ENCODE measurements around the gene C12orf43. TPM values are rescaled to one million over a fixed set of nuclear protein-coding genes. Genes with fewer than 3 reads are reported as not detected.

C12orf43 gene
- total RNA-seq, 1 donor from 2014 or later, result 24.8 TPM

GRCh38 chr12:120970310-120970709 lies 46.0 kb downstream of the C12orf43 start:
- Mint-ChIP-seq H3K27me3 (peaks cover 8% of the 10 kb centered on the region), H3K27ac (no peak overlapping the region), H3K36me3 (ENCODE audit: low read depth) (no peaks in the 10 kb centered on the region), H3K4me1 (peaks cover 8% of the 10 kb centered on the region), H3K9me3 (no peaks in the 10 kb centered on the region), H3K4me3 (no peak overlapping the region)
- POLR2A ChIA-PET, result interaction anchor here (0.6 to 0.7 kb wide), 2 partner anchors 301 to 495 kb away, joined by 3 to 6 read pairs; no protein-coding TSS in a partner anchor
- CTCF ChIA-PET, result interaction anchor here (0.9 kb wide), 1 partner anchor 256 kb away, joined by 4 read pairs; no protein-coding TSS in a partner anchor
- TF ChIP-seq, protein P1, sequence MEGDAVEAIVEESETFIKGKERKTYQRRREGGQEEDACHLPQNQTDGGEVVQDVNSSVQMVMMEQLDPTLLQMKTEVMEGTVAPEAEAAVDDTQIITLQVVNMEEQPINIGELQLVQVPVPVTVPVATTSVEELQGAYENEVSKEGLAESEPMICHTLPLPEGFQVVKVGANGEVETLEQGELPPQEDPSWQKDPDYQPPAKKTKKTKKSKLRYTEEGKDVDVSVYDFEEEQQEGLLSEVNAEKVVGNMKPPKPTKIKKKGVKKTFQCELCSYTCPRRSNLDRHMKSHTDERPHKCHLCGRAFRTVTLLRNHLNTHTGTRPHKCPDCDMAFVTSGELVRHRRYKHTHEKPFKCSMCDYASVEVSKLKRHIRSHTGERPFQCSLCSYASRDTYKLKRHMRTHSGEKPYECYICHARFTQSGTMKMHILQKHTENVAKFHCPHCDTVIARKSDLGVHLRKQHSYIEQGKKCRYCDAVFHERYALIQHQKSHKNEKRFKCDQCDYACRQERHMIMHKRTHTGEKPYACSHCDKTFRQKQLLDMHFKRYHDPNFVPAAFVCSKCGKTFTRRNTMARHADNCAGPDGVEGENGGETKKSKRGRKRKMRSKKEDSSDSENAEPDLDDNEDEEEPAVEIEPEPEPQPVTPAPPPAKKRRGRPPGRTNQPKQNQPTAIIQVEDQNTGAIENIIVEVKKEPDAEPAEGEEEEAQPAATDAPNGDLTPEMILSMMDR (IDR thresholded peaks at IDR 0.05), result no peak
- DNase-seq (no peak), ATAC-seq (ENCODE audit: low read depth) (no peak)
- intact Hi-C loops (cut with micrococcal nuclease), result loop anchor here (5.0 kb wide), 1 partner anchor 613 kb away; no protein-coding TSS in a partner anchor

GRCh38 chr12:120965534-120966091 lies 50.7 kb downstream of the C12orf43 start:
- ChIA-PET CTCF (no interaction called here), POLR2A (no interaction called here)
- Mint-ChIP-seq H3K4me1 (no peaks in the 10 kb centered on the region), H3K4me3 (no peak overlapping the region), H3K27me3 (peaks cover 11% of the 10 kb centered on the region), H3K36me3 (ENCODE audit: low read depth) (no peaks in the 10 kb centered on the region), H3K9me3 (no peaks in the 10 kb centered on the region), H3K27ac (no peak overlapping the region)
- ATAC-seq (ENCODE audit: low read depth) (no peak), DNase-seq (no peak)
- intact Hi-C loops (cut with micrococcal nuclease), result no loop called here
- TF ChIP-seq, protein P1 (IDR thresholded peaks at IDR 0.05), result no peak

DNA sequence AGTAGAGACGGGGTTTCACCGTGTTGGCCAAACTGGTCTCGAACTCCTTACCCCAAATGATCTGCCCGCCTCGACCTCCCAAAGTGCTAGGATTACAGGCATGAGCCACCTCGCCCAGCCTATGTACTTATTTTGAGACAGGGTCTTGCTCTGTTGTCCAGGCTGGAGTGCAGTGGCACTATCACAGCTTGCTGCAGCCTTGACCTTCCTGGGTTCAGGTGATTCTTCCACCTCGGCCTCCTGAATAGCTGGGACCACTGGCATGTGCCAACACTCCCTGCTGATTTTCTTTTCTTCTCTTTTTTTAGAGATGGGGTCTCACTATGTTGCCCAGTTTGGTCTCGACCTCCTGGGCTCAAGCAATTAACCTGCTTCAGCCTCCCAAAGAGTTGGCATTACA lies 52.0 kb downstream of the C12orf43 start:
- TF ChIP-seq, protein P1 (IDR thresholded peaks at IDR 0.05), result no peak
- Mint-ChIP-seq H3K9me3 (no peaks in the 10 kb centered on the region), H3K4me1 (no peaks in the 10 kb centered on the region), H3K36me3 (ENCODE audit: low read depth) (no peaks in the 10 kb centered on the region), H3K27me3 (peaks cover 12% of the 10 kb centered on the region), H3K27ac (no peak overlapping the region), H3K4me3 (no peak overlapping the region)
- intact Hi-C loops (cut with micrococcal nuclease), result no loop called here
- DNase-seq, result no peak
- CTCF ChIA-PET, result interaction anchor here (0.7 kb wide), 1 partner anchor 8 kb away, joined by 3 read pairs; no protein-coding TSS in a partner anchor
- ATAC-seq (ENCODE audit: low read depth), result no peak
- POLR2A ChIA-PET, result no interaction called here

GRCh38 chr12:120962532-120963020 lies 53.7 kb downstream of the C12orf43 start:
- ChIA-PET POLR2A (no interaction called here), CTCF (no interaction called here)
- no peak overlapping the region for H3K27ac Mint-ChIP-seq
- intact Hi-C loops (cut with micrococcal nuclease), result no loop called here
- H3K36me3 Mint-ChIP-seq (ENCODE audit: low read depth), result no peaks in the 10 kb centered on the region
- ATAC-seq (ENCODE audit: low read depth) (no peak), DNase-seq (no peak)
- TF ChIP-seq, protein P1 (IDR thresholded peaks at IDR 0.05), result no peak
- no peaks in the 10 kb centered on the region for H3K9me3 Mint-ChIP-seq
- H3K4me1 Mint-ChIP-seq, result no peaks in the 10 kb centered on the region
- H3K27me3 Mint-ChIP-seq, result peaks cover 10% of the 10 kb centered on the region
- H3K4me3 Mint-ChIP-seq, result no peak overlapping the region

DNA sequence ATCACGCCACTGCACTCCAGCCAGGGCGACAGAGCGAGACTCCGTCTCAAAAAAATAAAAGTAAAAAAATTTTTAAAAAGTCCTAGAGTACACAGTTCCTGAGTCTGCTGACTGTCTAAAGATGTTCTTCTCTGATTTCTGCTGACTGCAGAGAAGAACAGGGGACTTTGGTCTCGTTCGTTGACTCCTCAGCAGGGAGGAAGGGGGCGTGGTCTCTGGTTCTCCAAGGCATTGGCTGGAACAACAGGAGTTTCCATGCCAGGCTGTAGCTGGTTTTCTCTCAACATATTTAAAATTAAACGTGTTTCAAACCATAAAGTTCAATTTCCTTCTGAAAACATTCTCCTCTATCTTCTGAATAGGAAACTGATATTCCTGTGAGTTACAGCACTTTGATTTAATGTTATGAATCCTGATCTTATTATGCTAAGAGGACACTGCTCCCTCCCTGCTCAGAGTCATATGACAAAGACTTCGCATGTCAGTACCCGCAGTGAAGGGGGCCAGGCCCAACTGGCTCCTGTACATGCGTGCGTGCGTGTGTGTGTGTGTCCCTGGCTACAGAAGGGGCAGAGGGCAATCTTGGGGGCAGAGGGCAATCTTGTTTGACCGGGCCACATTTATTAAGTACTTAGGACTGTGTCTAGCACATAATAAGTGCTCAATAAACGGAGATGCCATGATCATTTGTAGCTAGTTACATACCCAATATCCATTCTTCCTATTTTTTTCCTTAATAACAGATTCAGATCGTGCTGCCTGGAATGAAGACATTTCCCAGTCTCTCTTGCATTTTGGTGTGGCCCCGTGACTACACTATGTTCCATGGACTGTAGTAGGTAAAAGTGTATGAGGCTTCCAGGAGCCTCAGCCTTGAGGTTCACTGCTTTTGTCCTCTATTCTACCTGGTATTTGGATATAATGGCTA lies 54.4 kb downstream of the C12orf43 start:
- intact Hi-C loops (cut with micrococcal nuclease), result no loop called here
- Mint-ChIP-seq H3K27me3 (peaks cover 12% of the 10 kb centered on the region), H3K36me3 (ENCODE audit: low read depth) (no peaks in the 10 kb centered on the region), H3K4me1 (no peaks in the 10 kb centered on the region), H3K9me3 (no peaks in the 10 kb centered on the region), H3K27ac (no peak overlapping the region), H3K4me3 (no peak overlapping the region)
- ATAC-seq (ENCODE audit: low read depth), result no peak
- DNase-seq, result no peak
- ChIA-PET POLR2A (no interaction called here), CTCF (interaction anchor here (1.9 kb wide), 1 partner anchor 10 kb away, joined by 5 read pairs; no protein-coding TSS in a partner anchor)
- TF ChIP-seq, protein P1 (IDR thresholded peaks at IDR 0.05), result no peak
